PC-3 (cell line): ENCODE measurements around the gene ITIH5.

Experiments
- CTCF ChIP-seq: fragments of 300-600 bp; sonication (generic); conservative IDR thresholded peaks from 2 replicates; pipeline ENCODE4 v1.5.1; 2017; ENCODE audit warnings: antibody characterized with exemption, low read depth, mild to moderate bottlenecking, low read length
- EZH2 ChIP-seq: fragments of 300-600 bp; sonication (generic); IDR thresholded peaks from one replicate; pipeline ENCODE4 v1.6.1; 2017; ENCODE audit warnings: antibody characterized with exemption, mild to moderate bottlenecking, low read length; ENCODE audit not compliant: unreplicated experiment

- TF ChIP-seq CTCF (no peak), EZH2 (no peak)
These were observed 34.5 kb upstream of the ITIH5 start for GRCh38 chr10:7701158-7701742.
